ENCODE measurements around the gene MRPL54.

MRPL54 gene

GRCh38 chr19:3770136-3770999, 7.9 kb downstream of the MRPL54 start:
- DNase-seq = no peak

GRCh38 chr19:3771000-3771905, 8.8 kb downstream of the MRPL54 start:
- no peak for DNase-seq

GRCh38 chr19:3771906-3772455, 9.5 kb downstream of the MRPL54 start, which contains the start of gene RAX2:
Gene RAX2, minus strand, starts transcription at chr19:3772228. Its CDS starts 486 bp downstream, at chr19:3771742.
- no peak for DNase-seq

GRCh38 chr19:3773814-3774515, 11.5 kb downstream of the MRPL54 start:
- no peak for DNase-seq

DNA sequence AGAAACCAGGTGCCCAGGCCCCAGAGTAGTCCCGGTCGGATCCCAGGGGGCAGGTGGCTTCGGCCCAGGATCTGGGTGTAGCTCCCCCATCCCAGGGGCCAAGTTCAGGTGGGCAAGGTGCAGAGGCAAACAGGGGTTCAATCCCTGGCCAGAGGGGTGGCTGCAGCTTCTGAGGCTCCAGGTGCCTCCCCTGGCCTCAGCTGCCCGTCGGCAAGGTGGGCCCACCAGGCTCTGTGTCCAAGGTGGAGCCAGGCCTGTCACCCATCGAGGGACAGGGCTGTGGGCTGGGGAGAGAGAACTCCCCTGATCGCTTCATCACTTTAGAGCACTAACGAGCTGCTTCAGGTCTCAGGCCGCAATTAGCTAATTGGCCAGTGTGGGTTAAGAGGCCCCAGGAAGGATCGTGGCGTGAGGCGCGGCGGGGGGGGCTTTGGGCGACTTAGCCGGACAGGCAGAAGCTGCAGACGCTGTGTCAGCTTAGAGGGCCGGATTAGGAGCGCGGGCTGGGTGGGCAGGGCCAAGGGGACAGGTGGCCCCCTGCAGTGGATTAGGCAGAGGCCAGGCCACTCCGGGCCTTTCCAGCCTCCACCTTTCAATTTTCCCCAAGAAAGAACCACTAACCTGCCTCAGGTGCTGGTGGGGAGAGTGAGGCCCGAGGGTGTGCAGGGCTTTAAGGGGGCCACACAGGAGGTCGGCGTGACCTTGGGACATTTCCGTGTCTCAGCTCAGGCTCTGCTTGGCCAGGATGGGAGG, 12.3 kb downstream of the MRPL54 start:
- DNase-seq = no peak

DNA sequence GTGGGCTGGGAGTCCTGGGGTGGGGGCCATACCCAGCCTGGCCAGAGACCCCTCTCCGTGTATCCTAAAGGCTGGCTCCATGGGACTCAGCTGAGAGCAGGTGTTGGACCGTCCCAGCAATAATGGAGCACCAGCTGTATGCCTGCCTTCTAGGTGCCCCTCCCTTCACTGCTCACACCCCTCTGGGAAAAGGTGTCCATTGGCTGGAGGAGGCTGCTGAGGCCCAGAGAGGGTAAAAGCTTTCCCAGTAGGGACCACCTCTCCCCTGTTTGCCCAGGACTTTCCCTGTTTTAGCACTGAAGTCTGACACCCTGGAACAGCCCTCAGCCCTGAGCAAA, 12.9 kb downstream of the MRPL54 start:
- no peak for DNase-seq

DNA sequence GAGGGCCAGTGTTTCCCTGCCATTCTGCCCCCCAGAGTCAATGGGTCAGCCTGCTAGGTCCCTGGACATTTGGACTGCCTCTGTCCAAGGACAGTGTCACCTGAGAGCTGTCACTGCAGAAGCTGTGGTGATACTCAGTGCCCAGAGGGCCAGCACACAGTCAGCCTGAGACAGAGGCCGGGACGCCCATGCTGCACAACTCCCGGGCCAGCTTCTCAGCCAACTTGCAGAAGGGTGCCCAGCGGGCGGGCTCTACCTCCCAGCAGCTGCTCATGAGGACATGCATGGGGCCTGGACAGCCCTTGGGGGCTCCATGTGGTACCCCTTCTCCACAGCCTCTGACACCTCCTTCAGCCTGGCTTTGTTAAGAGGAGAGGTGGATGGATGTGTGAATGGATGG, 13.3 kb downstream of the MRPL54 start:
- DNase-seq = no peak

DNA sequence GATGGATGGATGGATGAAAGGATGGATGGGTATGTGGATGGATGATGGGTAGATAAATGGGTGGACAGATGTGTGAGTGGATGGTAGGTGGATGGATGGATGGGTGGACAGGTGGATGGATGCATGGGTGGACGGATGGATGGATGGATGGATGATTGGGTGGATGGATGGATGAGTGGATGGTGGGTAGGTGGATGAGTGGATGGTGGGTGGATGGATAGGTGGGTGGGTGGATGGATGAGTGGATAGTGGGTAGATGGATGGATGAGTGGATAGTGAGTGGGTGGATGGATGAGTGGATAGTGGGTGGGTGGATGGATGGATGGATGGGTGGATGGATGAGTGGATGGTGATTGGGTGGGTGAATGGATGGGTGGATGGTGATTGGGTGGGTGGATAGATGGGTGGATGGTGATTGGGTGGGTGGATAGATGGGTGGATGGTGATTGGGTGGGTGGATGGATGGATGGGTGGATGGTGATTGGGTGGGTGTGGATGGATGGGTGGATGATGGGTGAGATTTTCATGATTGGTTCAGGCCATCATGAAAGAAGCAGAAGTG, 14.1 kb downstream of the MRPL54 start:
- DNase-seq = no peak

GRCh38 chr19:3778104-3778867, 15.8 kb downstream of the MRPL54 start:
- DNase-seq = no peak

- no peak for DNase-seq
Measured at GRCh38 chr19:3778899-3779723, 16.6 kb downstream of the MRPL54 start.

DNA sequence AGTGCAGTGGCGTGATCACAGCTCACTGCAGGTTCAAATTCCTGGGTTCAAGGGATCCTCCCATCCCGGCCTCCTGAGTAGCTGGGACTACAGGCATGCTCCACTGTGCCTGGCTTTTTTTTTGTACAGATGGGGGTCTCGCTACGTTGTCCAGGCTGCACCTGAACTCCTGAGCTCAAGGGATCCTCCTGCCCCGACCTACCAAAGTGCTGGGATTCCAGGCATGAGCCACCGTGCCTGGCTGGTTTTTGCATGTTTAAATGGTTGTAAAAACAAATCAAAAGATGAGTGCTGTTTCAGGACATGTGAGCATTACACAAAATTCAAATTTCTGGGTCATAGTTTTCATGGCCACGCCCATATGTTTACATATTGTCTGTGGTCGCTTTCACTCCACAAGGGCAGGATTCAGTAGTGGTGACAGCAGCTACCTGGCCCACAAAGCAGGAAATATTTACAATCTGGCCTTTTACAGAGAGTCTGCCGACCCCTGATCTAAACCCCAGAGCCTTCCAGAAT, 18.4 kb downstream of the MRPL54 start:
- peak; percentile 25 for DNase-seq

DNA sequence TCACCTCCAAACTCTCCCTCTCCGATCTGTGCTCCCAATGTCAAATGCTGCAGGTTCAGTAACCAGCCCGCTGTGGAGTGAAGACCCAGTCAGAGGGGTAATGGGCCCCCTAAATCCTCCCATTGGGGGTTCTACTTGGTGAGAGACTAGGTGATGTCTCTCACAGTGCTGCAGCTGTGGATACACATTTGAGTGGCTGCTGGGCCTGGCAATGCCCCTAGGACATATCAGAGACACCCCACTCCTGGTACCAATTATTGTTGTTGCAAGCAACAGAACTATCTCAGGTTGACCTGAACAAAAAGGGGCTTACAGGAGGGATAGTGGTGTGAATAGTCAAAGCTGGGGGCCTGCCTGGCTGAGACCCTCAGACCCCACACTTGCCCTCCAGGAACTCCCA, 19.1 kb downstream of the MRPL54 start:
- no peak for DNase-seq

- no peak for DNase-seq
Measured at GRCh38 chr19:3782330-3782729, 19.8 kb downstream of the MRPL54 start.

GRCh38 chr19:3782903-3783302, 20.4 kb downstream of the MRPL54 start:
- DNase-seq = no peak

DNA sequence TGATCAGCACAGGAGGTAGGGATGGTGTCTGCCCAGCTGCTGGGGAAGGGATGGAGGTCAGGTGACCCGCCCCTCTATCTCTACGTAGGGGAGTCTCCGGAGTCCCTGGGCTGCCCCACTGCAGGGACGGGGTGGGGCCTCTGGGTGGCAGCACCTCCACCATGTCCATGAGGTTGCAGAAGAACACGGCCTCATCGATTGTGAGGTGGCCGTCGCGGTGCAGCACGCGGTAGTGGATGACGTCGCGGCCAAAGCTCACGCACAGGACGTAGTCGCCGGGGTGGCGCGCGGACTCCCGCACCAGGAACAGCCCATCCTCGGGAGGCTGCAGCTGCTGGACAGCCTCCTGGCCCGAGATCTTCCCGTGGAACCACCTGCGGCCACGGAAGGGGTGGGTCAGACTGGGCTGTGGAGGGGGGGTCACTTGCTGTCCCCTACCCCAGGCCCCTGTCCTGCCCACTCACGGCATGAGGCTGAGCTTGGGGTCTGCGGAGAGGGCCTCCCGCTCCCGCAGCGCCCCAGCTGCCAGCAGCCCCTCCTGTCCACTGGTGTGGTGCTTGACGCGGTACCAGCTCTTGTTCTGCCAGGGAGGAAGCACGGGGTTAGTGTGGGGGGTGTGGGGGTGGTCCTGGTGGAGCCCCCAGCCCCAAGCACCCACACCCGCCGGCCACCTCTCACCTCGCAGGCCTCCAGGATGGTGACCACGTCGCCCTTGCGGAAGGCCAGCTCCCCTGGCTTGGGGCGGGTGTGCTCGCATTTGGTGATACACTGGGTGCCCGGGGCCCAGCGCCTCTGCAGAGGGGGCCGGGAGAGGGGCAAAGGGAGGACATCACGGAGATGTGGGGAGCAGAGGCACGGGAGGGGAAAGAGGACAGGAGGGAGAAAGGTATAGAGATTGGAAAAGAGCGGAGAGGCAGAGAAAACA, 21.4 kb downstream of the MRPL54 start:
- DNase-seq = no peak

GRCh38 chr19:3784607-3785450, 22.3 kb downstream of the MRPL54 start:
- DNase-seq = peak; percentile 83

GRCh38 chr19:3785451-3785937, 23.0 kb downstream of the MRPL54 start:
- DNase-seq = no peak

Data from inflammatory macrophage treated with lipopolysaccharide for 4 hours (primary cell).